ENCODE measurements around the gene PPIL1.

Gene PPIL1

DNA sequence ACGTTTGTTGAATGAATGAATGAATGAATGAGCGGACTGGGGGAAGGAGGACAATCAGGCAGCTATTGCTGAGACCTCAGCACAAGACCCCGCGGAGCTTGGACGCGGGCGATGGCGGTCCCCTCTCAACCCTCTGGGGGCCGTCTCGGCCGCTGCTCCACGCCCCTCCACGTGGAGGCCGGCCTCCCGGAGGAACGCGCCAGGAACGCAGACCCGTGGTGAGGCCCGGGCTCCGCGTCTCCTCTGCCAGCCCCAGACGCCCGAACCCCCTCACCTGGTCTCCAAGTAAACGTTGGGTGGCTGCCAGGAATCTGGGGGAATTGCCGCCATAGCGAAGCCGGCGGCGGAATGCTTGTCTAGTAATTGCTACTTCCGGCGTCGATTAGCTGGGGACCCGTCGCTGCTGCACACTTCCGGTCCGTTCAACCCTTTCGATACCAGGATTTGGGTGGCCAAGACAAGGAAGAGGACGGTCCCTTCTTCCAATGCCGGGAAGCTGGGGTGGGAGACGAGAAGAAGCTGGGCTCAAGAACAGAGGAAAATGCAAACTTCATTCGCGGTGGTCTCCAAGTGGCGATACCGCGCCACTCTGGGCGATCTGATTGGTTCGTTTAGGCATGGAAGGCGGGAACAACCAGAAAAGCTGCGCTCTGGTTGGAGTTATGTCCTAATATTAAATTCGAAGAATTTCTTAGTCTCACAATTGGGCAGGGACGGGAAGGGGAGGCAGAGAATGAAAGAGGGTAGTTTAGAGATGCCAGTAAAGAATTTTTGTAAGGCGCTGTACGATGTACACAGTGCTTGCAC, at the start of gene PPIL1:
Gene PPIL1, minus strand, starts transcription at position 361 of the 807 bp plus-strand sequence. Its CDS starts 31 bp downstream, at position 330.
- peak; percentile 91 for DNase-seq (ENCODE audit: low spot score)
- TF ChIP-seq, protein P1, sequence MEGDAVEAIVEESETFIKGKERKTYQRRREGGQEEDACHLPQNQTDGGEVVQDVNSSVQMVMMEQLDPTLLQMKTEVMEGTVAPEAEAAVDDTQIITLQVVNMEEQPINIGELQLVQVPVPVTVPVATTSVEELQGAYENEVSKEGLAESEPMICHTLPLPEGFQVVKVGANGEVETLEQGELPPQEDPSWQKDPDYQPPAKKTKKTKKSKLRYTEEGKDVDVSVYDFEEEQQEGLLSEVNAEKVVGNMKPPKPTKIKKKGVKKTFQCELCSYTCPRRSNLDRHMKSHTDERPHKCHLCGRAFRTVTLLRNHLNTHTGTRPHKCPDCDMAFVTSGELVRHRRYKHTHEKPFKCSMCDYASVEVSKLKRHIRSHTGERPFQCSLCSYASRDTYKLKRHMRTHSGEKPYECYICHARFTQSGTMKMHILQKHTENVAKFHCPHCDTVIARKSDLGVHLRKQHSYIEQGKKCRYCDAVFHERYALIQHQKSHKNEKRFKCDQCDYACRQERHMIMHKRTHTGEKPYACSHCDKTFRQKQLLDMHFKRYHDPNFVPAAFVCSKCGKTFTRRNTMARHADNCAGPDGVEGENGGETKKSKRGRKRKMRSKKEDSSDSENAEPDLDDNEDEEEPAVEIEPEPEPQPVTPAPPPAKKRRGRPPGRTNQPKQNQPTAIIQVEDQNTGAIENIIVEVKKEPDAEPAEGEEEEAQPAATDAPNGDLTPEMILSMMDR (IDR thresholded peaks at IDR 0.05; ENCODE audit: borderline replicate concordance, control extremely low read depth, extremely low read depth, insufficient read depth, missing control alignments) = no peak
- in situ Hi-C loops (cut with MboI; ENCODE audit: low sequenced_read_pairs, unreplicated experiment) = loop anchor here (10.0 kb wide), 1 partner anchor 330 kb away; no protein-coding TSS in a partner anchor

DNA sequence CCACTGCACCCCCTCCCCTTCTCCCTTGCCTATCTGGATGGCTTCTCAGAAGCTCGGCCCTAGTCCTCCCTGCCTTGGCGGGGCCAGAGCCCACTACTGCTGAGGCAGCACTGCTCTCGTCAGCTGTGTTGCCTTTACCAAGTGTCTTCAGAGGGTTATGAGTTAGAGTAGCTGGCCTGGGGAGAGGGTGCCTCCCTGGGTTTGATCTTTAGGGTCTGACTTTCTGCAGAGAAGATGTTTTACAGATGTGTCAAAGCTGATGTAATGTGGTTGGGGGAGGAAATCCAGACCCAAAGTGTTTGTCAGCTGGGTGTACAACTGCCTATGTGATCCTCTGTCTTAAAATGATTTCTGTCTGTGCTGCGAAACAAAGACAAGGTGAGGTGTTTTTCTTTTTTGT, 49.5 kb upstream of the PPIL1 start:
- in situ Hi-C loops (cut with MboI; ENCODE audit: low sequenced_read_pairs, unreplicated experiment) = no loop called here
- no peak for DNase-seq (ENCODE audit: low spot score)

DNA sequence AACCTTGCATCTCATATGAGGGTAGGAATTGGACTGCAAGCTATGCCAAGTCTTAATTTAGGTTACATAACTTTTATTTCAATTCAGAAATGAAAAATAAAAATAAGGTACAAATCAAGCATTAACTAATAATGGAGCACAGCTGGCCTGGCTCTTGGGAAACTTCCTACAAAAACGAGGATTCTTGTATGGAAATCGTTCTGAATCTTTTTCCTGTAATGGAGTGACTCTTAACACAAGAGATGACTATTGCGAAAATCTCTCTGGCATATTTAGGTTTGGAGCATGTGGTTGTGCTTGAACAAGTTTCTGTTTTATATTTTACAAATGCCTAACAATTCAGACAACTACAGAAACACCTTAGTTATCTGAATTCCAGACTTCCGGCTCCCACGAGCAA, 45.9 kb upstream of the PPIL1 start:
- in situ Hi-C loops (cut with MboI; ENCODE audit: low sequenced_read_pairs, unreplicated experiment) = no loop called here
- no peak for DNase-seq (ENCODE audit: low spot score)

More for the DNA sequence above, 49.5 kb upstream of the PPIL1 start:
- TF ChIP-seq, protein P1 (IDR thresholded peaks at IDR 0.05; ENCODE audit: borderline replicate concordance, control extremely low read depth, extremely low read depth, insufficient read depth, missing control alignments) = no peak

DNA sequence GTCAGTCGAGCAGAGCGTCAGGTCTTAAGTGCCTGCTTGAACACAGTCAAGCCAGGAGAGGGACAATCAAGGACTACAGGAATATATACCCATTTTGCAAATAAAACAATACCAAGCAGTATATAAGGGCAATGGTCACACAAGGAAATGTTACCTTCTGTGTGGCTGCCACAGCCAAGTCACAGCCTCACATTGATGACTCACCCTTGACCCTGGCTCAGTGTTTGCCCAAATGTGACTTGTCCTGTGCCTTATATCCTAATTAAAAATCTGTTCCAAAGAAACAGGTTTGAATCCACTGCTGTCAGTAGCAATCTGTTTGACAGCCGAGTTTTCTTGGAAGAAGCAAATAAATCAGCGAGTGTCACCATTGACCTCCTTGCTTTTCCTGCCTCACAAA, 45.4 kb upstream of the PPIL1 start:
- TF ChIP-seq, protein P1 (IDR thresholded peaks at IDR 0.05; ENCODE audit: borderline replicate concordance, control extremely low read depth, extremely low read depth, insufficient read depth, missing control alignments) = no peak
- no peak for DNase-seq (ENCODE audit: low spot score)
- in situ Hi-C loops (cut with MboI; ENCODE audit: low sequenced_read_pairs, unreplicated experiment) = no loop called here

More for the DNA sequence above, 45.9 kb upstream of the PPIL1 start:
- TF ChIP-seq, protein P1 (IDR thresholded peaks at IDR 0.05; ENCODE audit: borderline replicate concordance, control extremely low read depth, extremely low read depth, insufficient read depth, missing control alignments) = no peak

DNA sequence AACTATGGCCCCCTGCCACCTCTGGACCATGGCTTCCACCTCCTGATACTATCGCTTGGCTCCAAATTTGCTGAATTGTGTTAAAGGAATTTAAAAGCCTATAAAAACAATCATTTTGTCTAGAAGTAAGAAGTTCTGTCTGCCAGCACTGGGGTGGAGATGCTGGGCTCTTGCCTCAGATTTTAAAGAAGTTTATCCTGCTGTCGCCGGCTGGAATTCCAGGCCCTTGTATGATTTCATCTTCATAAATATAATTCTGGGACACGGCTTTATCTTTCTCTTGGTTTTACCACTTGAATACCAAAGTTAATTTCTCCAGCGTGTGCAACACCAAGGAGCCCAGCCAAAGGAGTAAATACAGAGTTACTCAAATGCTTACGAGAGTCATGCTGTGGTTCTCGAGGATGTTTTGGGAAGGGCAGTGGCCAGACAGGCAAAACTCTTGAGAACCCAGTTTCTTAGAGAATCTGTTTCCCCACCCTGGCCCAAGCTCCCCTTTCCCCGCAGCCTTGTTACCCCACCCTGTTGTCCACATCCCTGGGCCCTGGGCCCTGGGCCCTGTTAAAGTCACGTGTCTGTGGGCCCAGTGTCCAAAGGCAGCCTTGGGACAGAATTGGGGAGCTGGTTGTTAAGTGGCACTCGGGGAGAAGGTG, 43.1 kb upstream of the PPIL1 start:
- TF ChIP-seq, protein P1 (IDR thresholded peaks at IDR 0.05; ENCODE audit: borderline replicate concordance, control extremely low read depth, extremely low read depth, insufficient read depth, missing control alignments) = no peak
- no peak for DNase-seq (ENCODE audit: low spot score)
- in situ Hi-C loops (cut with MboI; ENCODE audit: low sequenced_read_pairs, unreplicated experiment) = no loop called here

DNA sequence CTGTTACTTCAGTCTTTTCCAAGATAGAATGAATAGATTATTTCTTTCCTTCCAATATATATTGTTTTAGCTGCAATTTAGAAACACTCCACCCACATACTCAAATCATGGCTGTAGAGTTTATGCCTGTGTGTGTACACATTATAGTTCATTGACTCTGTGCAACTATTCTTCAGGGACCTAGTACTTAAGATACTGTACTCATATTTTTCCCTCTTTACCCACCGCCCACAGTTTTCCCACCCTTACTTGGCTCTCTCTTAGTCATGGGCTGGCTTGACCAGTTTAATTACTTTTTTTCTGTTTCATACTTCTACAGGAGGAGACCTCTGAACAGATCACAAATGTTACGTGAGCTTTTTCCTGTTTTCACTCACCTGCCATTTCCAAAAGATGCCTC, 41.5 kb upstream of the PPIL1 start:
- in situ Hi-C loops (cut with MboI; ENCODE audit: low sequenced_read_pairs, unreplicated experiment) = no loop called here
- no peak for DNase-seq (ENCODE audit: low spot score)

More for the DNA sequence above, 41.5 kb upstream of the PPIL1 start:
- TF ChIP-seq, protein P1 (IDR thresholded peaks at IDR 0.05; ENCODE audit: borderline replicate concordance, control extremely low read depth, extremely low read depth, insufficient read depth, missing control alignments) = no peak

Data from GM13976 (cell line).